Kidney capillary endothelial cell (primary cell): ENCODE results near the gene TCHH.

Experiments
- DNase-seq: peaks from one replicate; pipeline ENCODE4 v3.0.0-alpha.2; 2018; ENCODE audit warnings: low spot score

The TCHH gene

GRCh38 chr1:152067929-152068328, 47.3 kb downstream of the TCHH start:
- no peak for DNase-seq

- no peak for DNase-seq
Observed at GRCh38 chr1:152067150-152067549, 48.1 kb downstream of the TCHH start.

GRCh38 chr1:152061952-152062351, 53.3 kb downstream of the TCHH start:
- no peak for DNase-seq
